ENCODE measurements around the gene SLC4A2. TPM values are rescaled to one million over a fixed set of nuclear protein-coding genes. Genes with fewer than 3 reads are reported as not detected.
"Not testable (repeated sequence)": the region's sequence is repeated elsewhere in the genome, so short reads cannot be mapped to it uniquely, and the experiment has no call there.

SLC4A2 gene, protein sequence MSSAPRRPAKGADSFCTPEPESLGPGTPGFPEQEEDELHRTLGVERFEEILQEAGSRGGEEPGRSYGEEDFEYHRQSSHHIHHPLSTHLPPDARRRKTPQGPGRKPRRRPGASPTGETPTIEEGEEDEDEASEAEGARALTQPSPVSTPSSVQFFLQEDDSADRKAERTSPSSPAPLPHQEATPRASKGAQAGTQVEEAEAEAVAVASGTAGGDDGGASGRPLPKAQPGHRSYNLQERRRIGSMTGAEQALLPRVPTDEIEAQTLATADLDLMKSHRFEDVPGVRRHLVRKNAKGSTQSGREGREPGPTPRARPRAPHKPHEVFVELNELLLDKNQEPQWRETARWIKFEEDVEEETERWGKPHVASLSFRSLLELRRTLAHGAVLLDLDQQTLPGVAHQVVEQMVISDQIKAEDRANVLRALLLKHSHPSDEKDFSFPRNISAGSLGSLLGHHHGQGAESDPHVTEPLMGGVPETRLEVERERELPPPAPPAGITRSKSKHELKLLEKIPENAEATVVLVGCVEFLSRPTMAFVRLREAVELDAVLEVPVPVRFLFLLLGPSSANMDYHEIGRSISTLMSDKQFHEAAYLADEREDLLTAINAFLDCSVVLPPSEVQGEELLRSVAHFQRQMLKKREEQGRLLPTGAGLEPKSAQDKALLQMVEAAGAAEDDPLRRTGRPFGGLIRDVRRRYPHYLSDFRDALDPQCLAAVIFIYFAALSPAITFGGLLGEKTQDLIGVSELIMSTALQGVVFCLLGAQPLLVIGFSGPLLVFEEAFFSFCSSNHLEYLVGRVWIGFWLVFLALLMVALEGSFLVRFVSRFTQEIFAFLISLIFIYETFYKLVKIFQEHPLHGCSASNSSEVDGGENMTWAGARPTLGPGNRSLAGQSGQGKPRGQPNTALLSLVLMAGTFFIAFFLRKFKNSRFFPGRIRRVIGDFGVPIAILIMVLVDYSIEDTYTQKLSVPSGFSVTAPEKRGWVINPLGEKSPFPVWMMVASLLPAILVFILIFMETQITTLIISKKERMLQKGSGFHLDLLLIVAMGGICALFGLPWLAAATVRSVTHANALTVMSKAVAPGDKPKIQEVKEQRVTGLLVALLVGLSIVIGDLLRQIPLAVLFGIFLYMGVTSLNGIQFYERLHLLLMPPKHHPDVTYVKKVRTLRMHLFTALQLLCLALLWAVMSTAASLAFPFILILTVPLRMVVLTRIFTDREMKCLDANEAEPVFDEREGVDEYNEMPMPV
- total RNA-seq: 100 to 1,000 TPM in 1 of 2 donors, 10 to 100 TPM in 1; 76.7 to 169 TPM

- peak; percentile 83 for DNase-seq
- Histone ChIP-seq H3K36me3 (no peaks in the 10 kb centered on the region), H3K27me3 (no peaks in the 10 kb centered on the region), H3K9me3 (no peaks in the 10 kb centered on the region), H3K27ac (peak within 1 kb of the TSS; percentile 96), H3K4me3 (peak within 1 kb of the TSS; percentile 46), H3K4me1 (peaks cover 24% of the 10 kb centered on the region), H3K9ac (ENCODE audit: low read depth in 2 of 2, low read length in 2 of 2) (peak within 1 kb of the TSS; percentile 84 to 98)
- intact Hi-C loops (cut with DNase I): no loop called here
- TF ChIP-seq CTCF (IDR thresholded peaks at IDR 0.05): peak; percentile 33
Observed at GRCh38 chr7:151059367-151060112, at the start of gene SLC4A2. SLC4A2 (plus strand) TSS chr7:151059589; CDS start chr7:151061988, 2,399 bp downstream.

DNA sequence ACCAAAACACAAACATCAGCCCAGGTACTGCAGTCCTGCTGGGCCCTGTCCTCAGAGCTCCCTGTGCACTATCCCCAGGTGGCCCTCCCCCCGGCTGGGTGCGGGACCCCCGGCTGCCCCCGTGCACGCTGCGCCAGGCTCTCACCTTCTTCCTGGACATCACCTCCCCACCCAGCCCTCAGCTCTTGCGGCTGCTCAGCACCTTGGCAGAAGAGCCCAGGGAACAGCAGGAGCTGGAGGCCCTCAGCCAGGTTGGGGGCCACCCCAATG, 49.4 kb upstream of the SLC4A2 start:
- no peak overlapping the region for H3K27ac ChIP-seq
- no peak for TF ChIP-seq CTCF (IDR thresholded peaks at IDR 0.05)
- no peaks in the 10 kb centered on the region for H3K27me3 ChIP-seq
- intact Hi-C loops (cut with DNase I): no loop called here
- H3K9ac ChIP-seq (ENCODE audit: low read depth in 2 of 2, low read length in 2 of 2): no peak overlapping the region
- H3K4me3 ChIP-seq: no peak overlapping the region
- no peaks in the 10 kb centered on the region for H3K36me3 ChIP-seq
- no peaks in the 10 kb centered on the region for H3K4me1 ChIP-seq
- no peaks in the 10 kb centered on the region for H3K9me3 ChIP-seq
- DNase-seq: no peak

DNA sequence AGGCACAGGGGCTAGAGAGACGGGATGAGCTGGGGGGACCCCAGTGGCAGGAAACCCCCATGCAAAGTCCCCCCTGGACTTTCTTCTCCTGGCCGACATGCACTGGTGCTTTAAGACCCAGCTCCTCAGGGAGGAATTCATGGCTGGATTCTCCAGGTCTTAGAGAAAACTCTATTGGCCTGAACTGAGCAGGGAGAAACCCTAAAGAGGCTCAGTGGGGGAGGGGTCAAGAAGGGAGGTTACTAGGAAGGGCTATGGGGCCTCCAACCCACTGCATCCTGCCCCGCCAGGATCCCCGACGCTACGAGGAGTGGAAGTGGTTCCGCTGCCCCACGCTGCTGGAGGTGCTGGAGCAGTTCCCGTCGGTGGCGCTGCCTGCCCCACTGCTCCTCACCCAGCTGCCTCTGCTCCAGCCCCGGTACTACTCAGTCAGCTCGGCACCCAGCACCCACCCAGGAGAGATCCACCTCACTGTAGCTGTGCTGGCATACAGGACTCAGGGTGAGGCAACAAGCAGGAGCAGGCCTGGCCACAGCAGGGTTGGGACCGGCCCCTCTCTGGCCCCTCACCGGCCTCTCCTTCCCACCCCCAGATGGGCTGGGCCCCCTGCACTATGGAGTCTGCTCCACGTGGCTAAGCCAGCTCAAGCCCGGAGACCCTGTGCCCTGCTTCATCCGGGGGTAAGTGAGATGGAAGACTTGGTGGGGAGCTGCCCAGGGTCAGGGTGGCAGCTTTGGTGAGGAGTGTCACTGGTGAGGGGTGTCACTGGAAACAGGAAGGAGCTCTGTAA, 48.9 kb upstream of the SLC4A2 start:
- H3K4me1 ChIP-seq: no peaks in the 10 kb centered on the region
- TF ChIP-seq CTCF (IDR thresholded peaks at IDR 0.05): no peak
- no peak overlapping the region for H3K4me3 ChIP-seq
- no peak overlapping the region for H3K27ac ChIP-seq
- H3K9ac ChIP-seq (ENCODE audit: low read depth in 2 of 2, low read length in 2 of 2): no peak overlapping the region
- no peaks in the 10 kb centered on the region for H3K9me3 ChIP-seq
- no peaks in the 10 kb centered on the region for H3K27me3 ChIP-seq
- no peak for DNase-seq
- no peaks in the 10 kb centered on the region for H3K36me3 ChIP-seq
- intact Hi-C loops (cut with DNase I): no loop called here

DNA sequence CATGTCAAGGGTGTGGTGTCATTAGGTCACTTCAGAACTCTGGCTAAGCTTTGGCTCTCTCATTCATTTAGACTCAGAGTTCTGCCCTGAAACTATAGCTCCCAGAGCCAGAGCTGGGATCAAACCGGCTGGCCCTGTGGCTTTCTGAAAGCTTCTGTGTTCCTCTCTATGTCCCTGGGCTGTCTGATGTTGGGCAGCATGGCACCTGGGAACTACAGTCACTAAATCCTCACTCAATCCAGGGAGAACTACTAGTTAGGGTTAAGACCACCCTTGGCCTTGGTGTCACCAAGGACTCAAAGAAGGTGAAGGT, 48.3 kb upstream of the SLC4A2 start:
- H3K9ac ChIP-seq (ENCODE audit: low read depth in 2 of 2, low read length in 2 of 2): no peak overlapping the region
- H3K4me3 ChIP-seq: no peak overlapping the region
- H3K27ac ChIP-seq: no peak overlapping the region
- no peaks in the 10 kb centered on the region for H3K9me3 ChIP-seq
- no peak for DNase-seq
- H3K27me3 ChIP-seq: no peaks in the 10 kb centered on the region
- intact Hi-C loops (cut with DNase I): no loop called here
- TF ChIP-seq CTCF (IDR thresholded peaks at IDR 0.05): no peak
- H3K4me1 ChIP-seq: no peaks in the 10 kb centered on the region
- H3K36me3 ChIP-seq: no peaks in the 10 kb centered on the region

DNA sequence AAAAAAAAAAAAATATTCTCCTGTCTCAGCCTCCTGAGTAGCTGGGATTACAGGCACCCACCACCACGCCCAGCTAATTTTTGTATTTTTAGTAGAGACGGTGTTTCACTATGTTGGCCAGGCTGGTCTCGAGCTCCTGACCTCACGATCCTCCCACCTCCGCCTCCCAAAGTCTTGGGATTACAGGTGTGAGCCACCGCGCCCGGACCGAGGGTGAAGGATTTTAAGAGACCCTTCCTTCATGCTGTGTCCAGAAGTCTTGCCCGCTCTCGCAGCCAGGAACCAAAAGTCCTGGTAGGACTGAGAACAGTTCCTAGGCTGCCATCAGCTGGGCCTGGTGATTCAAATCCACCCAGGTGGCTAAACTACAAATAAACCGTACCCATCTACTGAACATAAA, 47.8 kb upstream of the SLC4A2 start:
- H3K4me1 ChIP-seq; intact Hi-C loops (cut with DNase I); H3K4me3 ChIP-seq; H3K27me3 ChIP-seq; H3K9me3 ChIP-seq; H3K9ac ChIP-seq (ENCODE audit: low read depth in 2 of 2, low read length in 2 of 2); DNase-seq; H3K36me3 ChIP-seq: not testable (repeated sequence)
- H3K27ac ChIP-seq: peak overlapping the region; percentile 53
